DMS153 (cell line): Measurements from ENCODE around the gene KPNA6.

Source experiments
- DNase-seq: peaks from one replicate; lab custom pipeline; 2025; lab: John Stamatoyannopoulos, UW

The KPNA6 gene

GRCh38 chr1:32187850-32188249 lies 80.0 kb downstream of the KPNA6 start:
- no peak for DNase-seq

GRCh38 chr1:32192220-32192948 lies 84.5 kb downstream of the KPNA6 start:
- no peak for DNase-seq

GRCh38 chr1:32194984-32195383 lies 87.1 kb downstream of the KPNA6 start:
- no peak for DNase-seq

- DNase-seq, result no peak
Measured at GRCh38 chr1:32195531-32195930, 87.7 kb downstream of the KPNA6 start.

- DNase-seq, result no peak
Measured at GRCh38 chr1:32195972-32196823, 88.3 kb downstream of the KPNA6 start.

- no peak for DNase-seq
Measured at GRCh38 chr1:32197074-32197473, 89.2 kb downstream of the KPNA6 start.

GRCh38 chr1:32197837-32198236 lies 90.0 kb downstream of the KPNA6 start:
- no peak for DNase-seq

- DNase-seq, result no peak
Measured at GRCh38 chr1:32198237-32199042, 90.6 kb downstream of the KPNA6 start.

- no peak for DNase-seq
Measured at GRCh38 chr1:32199043-32199716, 91.3 kb downstream of the KPNA6 start.

GRCh38 chr1:32199717-32200072 lies 91.8 kb downstream of the KPNA6 start:
- DNase-seq, result peak; percentile 38

- DNase-seq, result peak; percentile 67
Measured at GRCh38 chr1:32200226-32201010, 92.6 kb downstream of the KPNA6 start, which contains the start of gene CCDC28B. CCDC28B (plus strand) TSS chr1:32200595; CDS start chr1:32201936, 1,341 bp downstream.

- peak; percentile 21 for DNase-seq
Measured at GRCh38 chr1:32201011-32201855, 93.4 kb downstream of the KPNA6 start.

- DNase-seq, result no peak
Measured at GRCh38 chr1:32204943-32205361, 97.1 kb downstream of the KPNA6 start.

- peak; percentile 95 for DNase-seq
Measured at GRCh38 chr1:32205401-32206370, 97.8 kb downstream of the KPNA6 start, which contains the start of gene IQCC. IQCC (plus strand) TSS chr1:32205671; CDS start chr1:32205682, 11 bp downstream.

GRCh38 chr1:32208469-32208868 lies 100.6 kb downstream of the KPNA6 start:
- DNase-seq, result no peak

- peak; percentile 99 for DNase-seq
Measured at GRCh38 chr1:32208891-32209328, 101.1 kb downstream of the KPNA6 start, which contains the start of gene DCDC2B. DCDC2B (plus strand) TSS chr1:32209089; CDS start chr1:32209094, 5 bp downstream.

GRCh38 chr1:32215629-32216480 lies 108.0 kb downstream of the KPNA6 start:
- DNase-seq, result peak; percentile 95
